D721Med (cell line): ENCODE measurements around the gene UBXN11.

Experiments
- DNase-seq: peaks from one replicate; pipeline ENCODE4 v3.0.0; 2011; ENCODE audit warnings: low spot score; ENCODE audit not compliant: insufficient read length
- FAIRE-seq: peaks from 2 replicates; lab custom pipeline; 2011; peaks lifted over from hg19 to GRCh38; lab: Jason Lieb, UNC
- CTCF ChIP-seq: IDR thresholded peaks from 2 replicates; pipeline ENCODE4 v1.5.1; 2012; ENCODE audit warnings: mild to moderate bottlenecking, control low read depth; ENCODE audit not compliant: insufficient read depth; ENCODE audit errors: missing control alignments

UBXN11 gene

GRCh38 chr1:26237230-26237966 is 69.0 kb downstream of the UBXN11 start:
- TF ChIP-seq CTCF = no peak
- DNase-seq (no peak), FAIRE-seq (no peak)

GRCh38 chr1:26234644-26235370 is 71.6 kb downstream of the UBXN11 start:
- TF ChIP-seq CTCF = no peak
- FAIRE-seq = no peak
- no peak for DNase-seq

- FAIRE-seq (no peak), DNase-seq (peak; percentile 75)
- peak; percentile 81 for TF ChIP-seq CTCF
Measured at GRCh38 chr1:26233903-26234643, 72.4 kb downstream of the UBXN11 start, which contains the start of gene CEP85. Gene CEP85, plus strand, starts transcription at chr1:26234200. Its CDS starts 5,584 bp downstream, at chr1:26239784.
